A673 (cell line): Measurements from ENCODE around the gene CAVIN2. TPM values are rescaled to one million over a fixed set of nuclear protein-coding genes. Genes with fewer than 3 reads are reported as not detected.

Source experiments
- BruUV-seq: library from RNA; stranded (reverse); fragments of 400-500 nt; replicated peaks from 2 replicates; lab custom pipeline; 2021; lab: Mats Ljungman, UMichigan
- CTCF ChIA-PET: fragments of 300-600 bp; sonication (Branson Sonifier 250); formaldehyde crosslinking; loops from one replicate; lab custom pipeline; 2022; ENCODE audit warnings: antibody characterized with exemption; lab: Charles Lee
- POLR2A ChIA-PET: fragments of 300-600 bp; sonication (Branson Sonifier 250); formaldehyde crosslinking; loops from one replicate; lab custom pipeline; 2022; ENCODE audit warnings: antibody characterized with exemption; ENCODE audit not compliant: low non-redundant PET; lab: Charles Lee
- DNase-seq: peaks from one replicate; pipeline ENCODE4 v3.0.0-alpha.2; 2015; ENCODE audit warnings: low spot score
- H3K27ac ChIP-seq: fragments of 200-600 bp; sonication (generic); 2 replicates; pipeline ENCODE4 v1.5.1; 2016; ENCODE audit warnings: mixed run types, low read depth, mild to moderate bottlenecking, mixed read lengths, antibody characterized with exemption, low read length; ENCODE audit not compliant: poor library complexity, severe bottlenecking
- H3K27me3 ChIP-seq: fragments of 200-600 bp; sonication (generic); replicated peaks from 2 replicates; pipeline ENCODE4 v1.6.1; 2017; ENCODE audit warnings: mixed run types, low read depth, mild to moderate bottlenecking, mixed read lengths, antibody characterized with exemption, low read length; ENCODE audit not compliant: insufficient read depth, poor library complexity
- H3K36me3 ChIP-seq: fragments of 200-600 bp; sonication (generic); 2 replicates; pipeline ENCODE4 v1.6.1; 2016; ENCODE audit warnings: mixed run types, mild to moderate bottlenecking, mixed read lengths, antibody characterized with exemption, low read length; ENCODE audit not compliant: insufficient read depth, poor library complexity, severe bottlenecking
- H3K4me1 ChIP-seq: fragments of 200-600 bp; sonication (generic); 2 replicates; pipeline ENCODE4 v1.6.1; 2017; ENCODE audit warnings: mixed run types, mild to moderate bottlenecking, mixed read lengths, antibody characterized with exemption, low read length; ENCODE audit not compliant: insufficient read depth, poor library complexity, severe bottlenecking
- H3K4me3 ChIP-seq: fragments of 200-600 bp; sonication (generic); 2 replicates; pipeline ENCODE4 v1.5.1; 2016; ENCODE audit warnings: low read depth, mixed run types, mild to moderate bottlenecking, mixed read lengths, low read length; ENCODE audit not compliant: poor library complexity, severe bottlenecking
- H3K9me3 ChIP-seq: fragments of 200-600 bp; sonication (generic); 2 replicates; pipeline ENCODE4 v1.6.1; 2016; ENCODE audit warnings: mixed run types, low read depth, mild to moderate bottlenecking, mixed read lengths, antibody characterized with exemption, low read length; ENCODE audit not compliant: poor library complexity, severe bottlenecking
- CTCF ChIP-seq: fragments of 300-800, 200-600 bp; sonication (generic); conservative IDR thresholded peaks from 2 replicates; pipeline ENCODE4 v1.5.1; 2017; ENCODE audit warnings: low read depth, mild to moderate bottlenecking, antibody characterized with exemption, low read length, moderate library complexity, mixed read lengths
- EZH2 ChIP-seq: fragments of 200-600 bp; sonication (generic); IDR thresholded peaks from 2 replicates; pipeline ENCODE4 v1.6.1; 2017; ENCODE audit warnings: borderline replicate concordance, low read depth, mild to moderate bottlenecking, mixed read lengths, antibody characterized with exemption, low read length; ENCODE audit not compliant: poor library complexity, severe bottlenecking
- intact Hi-C: fragments of 100-400 bp; cut with micrococcal nuclease; formaldehyde crosslinking; loops from one replicate; pipeline ENCODE4 v1.10.0; 2022; ENCODE audit not compliant: unreplicated experiment
- total RNA-seq: library from RNA; stranded (reverse); gene quantifications from 2 replicates; pipeline ENCODE4 v1.2.3, GENCODE V29; 2021

Gene CAVIN2
- total RNA-seq, 1 experiment from 2014 or later: 0.28 TPM

- Histone ChIP-seq H3K36me3 (no peaks in the 10 kb centered on the region), H3K27me3 (no peaks in the 10 kb centered on the region), H3K4me1 (peaks cover 15% of the 10 kb centered on the region), H3K4me3 (no peak overlapping the region), H3K9me3 (no peaks in the 10 kb centered on the region), H3K27ac (no peak overlapping the region)
- TF ChIP-seq EZH2 (no peak), CTCF (no peak)
- no peak for DNase-seq
- POLR2A ChIA-PET: no interaction called here
- CTCF ChIA-PET: no interaction called here
- intact Hi-C loops: no loop called here
- BruUV-seq: no TSS peak
These were observed 9.4 kb upstream of the CAVIN2 start for GRCh38 chr2:191856111-191856876.

- intact Hi-C loops: no loop called here
- no peak overlapping the region for H3K27ac ChIP-seq
- H3K27me3 ChIP-seq: no peaks in the 10 kb centered on the region
- no peak for DNase-seq
- no peaks in the 10 kb centered on the region for H3K36me3 ChIP-seq
- ChIA-PET POLR2A (no interaction called here), CTCF (no interaction called here)
- no peak overlapping the region for H3K4me3 ChIP-seq
- H3K4me1 ChIP-seq: peaks cover 15% of the 10 kb centered on the region
- no TSS peak for BruUV-seq
- no peaks in the 10 kb centered on the region for H3K9me3 ChIP-seq
- TF ChIP-seq EZH2: no peak
- no peak for TF ChIP-seq CTCF
These were observed 8.5 kb upstream of the CAVIN2 start for GRCh38 chr2:191855382-191855781.

- intact Hi-C loops: no loop called here
- H3K9me3 ChIP-seq: no peaks in the 10 kb centered on the region
- no peak for DNase-seq
- POLR2A ChIA-PET: no interaction called here
- H3K4me1 ChIP-seq: peaks cover 15% of the 10 kb centered on the region
- no peaks in the 10 kb centered on the region for H3K27me3 ChIP-seq
- CTCF ChIA-PET: no interaction called here
- TF ChIP-seq CTCF (no peak), EZH2 (no peak)
- BruUV-seq: no TSS peak
- no peak overlapping the region for H3K4me3 ChIP-seq
- H3K36me3 ChIP-seq: no peaks in the 10 kb centered on the region
- H3K27ac ChIP-seq: no peak overlapping the region
These were observed 7.8 kb upstream of the CAVIN2 start for GRCh38 chr2:191854382-191855372.
